Measurements from ENCODE around the gene PDE4D.

Gene PDE4D

DNA sequence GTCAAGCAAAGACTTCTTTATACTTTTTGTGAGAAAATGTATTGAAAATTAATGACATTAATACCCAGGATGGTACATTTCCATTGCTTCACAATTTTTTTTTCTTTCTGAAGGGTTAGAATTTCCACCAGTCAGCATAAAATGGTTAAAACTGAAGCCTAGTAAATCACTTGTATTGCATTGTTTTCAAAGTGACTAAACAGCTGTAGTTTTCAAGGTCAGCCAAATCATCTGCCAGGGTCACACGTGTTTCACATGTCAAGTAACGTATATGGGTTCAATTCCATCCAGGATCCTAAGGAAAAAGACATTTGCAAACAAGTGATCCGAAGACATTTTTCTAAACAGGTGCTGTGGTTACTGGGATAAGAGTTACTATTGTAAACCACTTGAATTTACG is 736.5 kb downstream of the PDE4D start:
- no peak for DNase-seq

- no peak for DNase-seq
Observed at GRCh38 chr5:59152701-59153245, 740.8 kb downstream of the PDE4D start.

DNA sequence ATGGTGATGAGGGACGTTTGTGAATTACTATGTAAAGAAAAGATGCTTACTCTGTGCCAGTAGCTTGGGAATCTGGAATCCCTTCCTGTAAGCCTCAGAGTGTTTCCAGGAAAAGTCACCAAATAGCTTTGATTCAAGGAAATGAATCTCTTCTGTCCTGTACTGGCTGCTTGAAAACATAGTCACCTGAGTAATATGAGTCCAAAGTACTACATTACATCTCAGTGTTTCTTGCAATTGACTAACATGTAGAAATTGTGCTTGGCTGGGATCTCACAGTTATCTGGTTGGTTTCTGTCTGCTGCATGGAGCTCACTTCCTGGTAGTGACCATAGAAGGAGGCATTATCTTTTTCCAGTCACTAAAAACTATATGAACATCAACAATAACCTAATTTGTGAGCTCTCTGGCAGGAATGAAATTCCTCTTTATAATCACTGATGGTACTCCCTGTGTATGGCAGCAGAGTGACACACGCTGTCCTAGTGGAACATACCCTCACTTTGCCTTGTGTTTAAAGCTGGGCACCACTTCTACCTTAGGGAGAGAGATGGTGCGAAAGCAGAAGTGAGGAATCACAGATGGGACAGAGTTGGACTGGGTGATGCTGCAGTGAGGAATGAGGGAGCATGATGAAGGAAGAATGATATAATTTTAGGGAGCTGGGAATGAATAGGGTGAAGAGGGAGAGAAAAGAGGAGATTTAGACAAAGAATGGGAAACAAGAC is 742.2 kb downstream of the PDE4D start:
- no peak for DNase-seq

DNA sequence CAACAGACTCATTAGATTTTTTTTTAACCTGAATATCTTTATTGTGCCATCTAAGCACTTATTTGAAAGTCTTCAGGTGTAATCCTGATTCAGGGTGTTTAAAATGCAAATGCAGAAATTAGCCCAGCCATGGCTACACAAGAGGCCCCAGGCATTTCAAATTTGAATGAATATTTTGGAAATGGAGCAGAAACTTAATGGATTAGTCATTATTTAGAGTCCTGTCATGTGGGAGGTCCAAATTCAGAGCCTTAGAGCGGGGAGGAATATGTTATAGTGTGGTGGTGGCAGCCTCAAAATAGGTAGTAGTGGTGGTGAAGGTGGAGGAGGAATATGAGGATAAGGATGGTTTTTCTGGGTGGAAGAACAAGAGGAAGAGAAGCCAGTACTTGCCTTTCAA is 743.7 kb downstream of the PDE4D start:
- DNase-seq: no peak

GRCh38 chr5:59149271-59149670 is 744.3 kb downstream of the PDE4D start:
- no peak for DNase-seq

DNA sequence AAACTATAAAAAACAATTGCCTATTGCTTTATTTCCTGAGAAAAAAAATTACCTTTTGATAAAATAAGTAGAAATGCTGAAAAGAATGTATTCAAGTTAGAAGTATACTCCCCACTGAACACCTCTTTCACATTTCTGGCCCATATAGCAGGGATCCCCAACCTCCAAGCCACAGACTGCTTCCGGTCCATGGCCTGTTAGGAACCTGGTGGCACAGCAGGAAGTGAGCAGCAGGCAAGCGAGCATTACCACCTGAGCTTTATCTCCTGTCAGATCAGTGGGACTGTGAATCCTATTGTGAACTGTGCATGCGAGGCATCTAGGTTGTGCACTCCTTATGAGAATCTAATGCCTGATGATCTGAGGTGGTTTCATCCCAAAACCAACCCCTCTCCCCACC is 746.8 kb downstream of the PDE4D start:
- DNase-seq: no peak

- no peak for DNase-seq
Observed at GRCh38 chr5:59143926-59144333, 749.6 kb downstream of the PDE4D start.

- no peak for DNase-seq
Observed at GRCh38 chr5:59142927-59143326, 750.6 kb downstream of the PDE4D start.

- DNase-seq: no peak
Observed at GRCh38 chr5:59142138-59142537, 751.4 kb downstream of the PDE4D start.

DNA sequence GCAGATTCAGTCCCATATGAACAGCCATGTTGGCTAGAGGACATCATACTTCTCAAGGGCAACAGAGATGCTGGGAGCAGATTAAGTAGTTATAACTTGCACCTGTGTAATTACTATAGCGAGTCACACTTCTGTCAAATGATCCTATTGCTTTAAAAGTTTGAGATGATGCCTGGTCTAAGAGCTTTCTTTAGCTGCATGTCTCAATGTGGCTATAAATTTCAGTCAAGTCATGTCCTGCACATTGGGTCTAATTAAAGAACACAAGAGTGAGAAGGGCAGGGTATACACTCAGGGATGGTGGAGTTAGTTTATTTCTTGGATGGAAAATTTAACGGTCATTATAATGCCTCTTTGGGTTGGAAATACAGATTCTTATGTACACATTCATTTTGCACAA is 753.4 kb downstream of the PDE4D start:
- no peak for DNase-seq

DNA sequence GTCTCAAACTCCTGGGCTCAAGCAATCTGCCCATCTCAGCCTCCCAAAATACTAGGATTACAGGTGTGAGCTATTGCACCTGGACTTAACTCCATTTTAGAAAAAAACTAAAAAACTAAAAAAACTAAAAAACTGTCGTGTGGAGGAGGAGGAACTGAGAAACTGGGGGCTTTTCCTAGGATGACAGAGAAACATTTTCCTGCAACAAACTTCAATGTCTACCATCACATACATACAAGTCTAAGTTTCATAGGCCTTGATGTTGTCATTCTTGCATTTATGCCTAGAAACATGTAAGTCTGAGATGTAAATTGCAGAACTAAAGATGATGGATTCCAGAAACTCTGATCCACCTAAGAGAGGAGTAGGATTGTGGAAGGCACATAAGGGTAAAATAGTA is 753.8 kb downstream of the PDE4D start:
- DNase-seq: no peak

DNA sequence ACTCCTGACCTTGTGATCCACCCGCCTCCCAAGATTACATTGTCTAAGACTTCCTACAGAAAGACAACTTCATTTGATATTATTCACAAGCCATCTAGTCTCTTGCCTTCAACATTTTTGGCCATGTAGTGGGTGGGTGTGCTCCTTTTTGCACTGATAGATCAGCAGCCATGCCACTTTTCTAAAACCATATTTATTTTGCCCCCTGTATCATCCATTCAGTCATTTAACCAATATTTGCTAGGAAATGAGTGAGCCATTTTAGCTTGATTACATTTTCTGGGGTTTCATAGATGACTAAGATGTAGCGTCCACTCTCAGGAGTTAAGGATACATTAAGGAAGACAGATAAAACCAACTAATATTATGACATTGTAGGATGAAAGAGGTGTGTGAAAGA is 755.0 kb downstream of the PDE4D start:
- DNase-seq: no peak

GRCh38 chr5:59137846-59138245 is 755.7 kb downstream of the PDE4D start:
- DNase-seq: no peak

GRCh38 chr5:59136549-59136948 is 757.0 kb downstream of the PDE4D start:
- no peak for DNase-seq

GRCh38 chr5:59134471-59135163 is 758.9 kb downstream of the PDE4D start:
- DNase-seq: no peak

- DNase-seq: no peak
Observed at GRCh38 chr5:59133764-59134261, 759.7 kb downstream of the PDE4D start.

GRCh38 chr5:59132131-59132530 is 761.4 kb downstream of the PDE4D start:
- DNase-seq: no peak

DNA sequence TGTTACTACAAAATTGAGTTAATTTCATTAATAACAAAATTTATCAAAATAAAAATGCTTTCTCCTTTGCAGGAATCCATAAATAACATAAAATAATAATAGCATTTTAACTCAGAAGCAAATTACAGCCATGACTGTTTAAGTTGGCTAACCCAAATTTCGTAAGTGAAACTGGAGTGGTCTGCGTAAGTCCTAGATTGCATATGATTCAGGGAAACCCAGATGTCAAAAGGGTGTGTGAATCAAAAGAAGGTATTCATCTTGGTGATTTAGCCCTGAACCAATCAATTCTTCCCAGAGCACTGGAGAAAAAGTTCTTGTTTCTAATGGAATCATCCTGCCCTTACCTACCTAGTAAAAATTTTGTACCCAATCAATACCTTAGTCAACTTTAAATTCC is 763.1 kb downstream of the PDE4D start:
- no peak for DNase-seq

GRCh38 chr5:59128646-59129290 is 764.8 kb downstream of the PDE4D start:
- DNase-seq: no peak

DNA sequence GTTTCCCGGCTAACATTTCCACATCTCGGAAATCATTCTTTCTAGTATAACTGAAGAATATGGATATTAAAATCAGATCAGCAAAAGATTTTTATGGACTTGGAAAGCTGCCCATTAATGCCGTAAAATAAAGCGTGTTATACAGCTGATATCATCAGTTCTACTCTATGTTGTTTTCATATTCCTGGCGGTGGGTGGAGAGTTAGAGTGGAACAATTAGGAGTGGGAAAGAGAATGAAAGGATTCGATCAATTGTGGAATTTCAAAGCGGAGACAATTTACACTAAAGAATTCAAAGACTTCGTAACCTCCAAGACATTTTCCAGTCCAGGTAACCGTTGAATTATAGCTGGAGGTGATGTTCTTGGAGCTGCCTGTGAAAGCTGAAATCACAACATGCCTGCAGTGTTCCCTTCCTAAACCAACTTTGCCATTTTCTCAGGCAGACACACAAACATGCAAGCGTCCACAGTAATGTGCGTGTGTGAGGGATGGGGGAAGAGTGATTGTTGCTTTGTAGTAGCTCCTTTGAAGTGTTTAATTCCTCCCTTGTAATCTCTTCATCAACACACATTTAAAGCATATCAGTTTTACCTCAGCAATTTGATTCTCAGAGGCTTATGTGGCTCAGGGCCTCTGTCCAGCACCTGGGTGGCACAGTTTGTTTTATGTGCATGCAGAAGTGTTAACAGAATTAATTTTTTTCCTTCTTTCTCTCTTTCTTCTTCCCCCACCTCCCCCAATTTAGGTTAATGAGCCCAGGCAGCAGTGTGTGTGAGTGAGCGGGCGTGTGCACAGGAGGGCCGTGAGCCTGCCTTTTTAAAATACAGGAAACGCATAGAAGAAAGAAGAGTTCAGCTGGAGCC is 766.6 kb downstream of the PDE4D start:
- no peak for DNase-seq

GRCh38 chr5:59126016-59126707 is 767.4 kb downstream of the PDE4D start:
- DNase-seq: no peak
